Measurements from ENCODE around the gene OTOF.
"Not testable (repeated sequence)": the region's sequence is repeated elsewhere in the genome, so short reads cannot be mapped to it uniquely, and the experiment has no call there.

Gene OTOF

GRCh38 chr2:26479131-26479788 is 1.3 kb upstream of the OTOF start:
- DNase-seq = no peak

- no peak for DNase-seq
Observed at GRCh38 chr2:26478366-26478765, 442 bp upstream of the OTOF start.

- DNase-seq = no peak
Observed at GRCh38 chr2:26477126-26477910, 606 bp downstream of the OTOF start.

- DNase-seq = no peak
Observed at GRCh38 chr2:26475832-26476501, 2.0 kb downstream of the OTOF start.

- no peak for DNase-seq
Observed at GRCh38 chr2:26475037-26475436, 2.9 kb downstream of the OTOF start.

- no peak for DNase-seq
Observed at GRCh38 chr2:26474261-26474785, 3.6 kb downstream of the OTOF start.

- DNase-seq = no peak
Observed at GRCh38 chr2:26473796-26474195, 4.1 kb downstream of the OTOF start.

- DNase-seq = no peak
Observed at GRCh38 chr2:26472821-26473655, 4.9 kb downstream of the OTOF start.

GRCh38 chr2:26471766-26472706 is 5.9 kb downstream of the OTOF start:
- DNase-seq = no peak

- DNase-seq = no peak
Observed at GRCh38 chr2:26471289-26471688, 6.6 kb downstream of the OTOF start.

- no peak for DNase-seq
Observed at GRCh38 chr2:26470601-26471260, 7.2 kb downstream of the OTOF start.

GRCh38 chr2:26469955-26470354 is 8.0 kb downstream of the OTOF start:
- DNase-seq = no peak

- no peak for DNase-seq
Observed at GRCh38 chr2:26469092-26469710, 8.7 kb downstream of the OTOF start.

- DNase-seq = not testable (repeated sequence)
Observed at GRCh38 chr2:26468544-26468943, 9.4 kb downstream of the OTOF start.

GRCh38 chr2:26466662-26467310 is 11.1 kb downstream of the OTOF start:
- DNase-seq = no peak

GRCh38 chr2:26465981-26466471 is 11.9 kb downstream of the OTOF start:
- no peak for DNase-seq

- no peak for DNase-seq
Observed at GRCh38 chr2:26465266-26465925, 12.5 kb downstream of the OTOF start.

- DNase-seq = no peak
Observed at GRCh38 chr2:26464390-26465265, 13.3 kb downstream of the OTOF start.
